Measurements from ENCODE around the gene REV3L. TPM values are rescaled to one million over a fixed set of nuclear protein-coding genes. Genes with fewer than 3 reads are reported as not detected.
A peak's percentile ranks its signal among the peaks of the same experiment; 100 is the strongest.

The REV3L gene
- total RNA-seq (2016; rRNA removed; fragmentation: Illumina TruSeq; extraction: Trizol) (31.3 and 48.0 TPM in 2 replicates), polyA plus RNA-seq (2011; rRNA removed) (11.3 and 12.8 TPM in 2 replicates), polyA minus RNA-seq (2011; rRNA and poly(A)+ RNA removed; ENCODE audit: low replicate concordance) (12.1 and 22.3 TPM in 2 replicates), Bru-seq, nascent RNA (percentile 93 among the genes with signal in this experiment), BruChase-seq, experiment 1, labeled RNA remaining after a 6-hour chase (percentile 86 among the genes with signal in this experiment), BruChase-seq, experiment 2, labeled RNA remaining after a 2-hour chase (percentile 90 among the genes with signal in this experiment)
- 90.3 and 96.9 TPM in 2 replicates for total RNA-seq (2016; cell fraction: cytosol; rRNA removed; fragmentation: Illumina TruSeq; extraction: Trizol; ENCODE audit: low read depth)
- total RNA-seq (2016; cell fraction: insoluble cytoplasmic fraction; rRNA removed; fragmentation: Illumina TruSeq; extraction: Trizol), result 31.5 and 50.9 TPM in 2 replicates
- 39.0 and 57.5 TPM in 2 replicates for total RNA-seq (2016; cell fraction: membrane; rRNA removed; fragmentation: Illumina TruSeq; extraction: Trizol)
- total RNA-seq (2016; cell fraction: nucleus; rRNA removed; fragmentation: Illumina TruSeq; extraction: Trizol), result 75.6 and 80.9 TPM in 2 replicates
- 5.3 and 8.5 TPM in 2 replicates for polyA plus RNA-seq (2011; cell fraction: cytosol; rRNA removed)
- 7.9 and 9.3 TPM in 2 replicates for polyA plus RNA-seq (2011; cell fraction: nucleus; rRNA removed)
- 10.5 and 11.7 TPM in 2 replicates for polyA plus RNA-seq (2012)
- 2.4 and 2.7 TPM in 2 replicates for polyA plus RNA-seq (2016; cell fraction: cytosol; fragmentation: Illumina TruSeq; extraction: Trizol; ENCODE audit: low read depth)
- 34.0 and 36.3 TPM in 2 replicates for polyA plus RNA-seq (2016; cell fraction: insoluble cytoplasmic fraction; fragmentation: Illumina TruSeq; extraction: Trizol; ENCODE audit: low read depth)
- polyA plus RNA-seq (2016; cell fraction: membrane; fragmentation: Illumina TruSeq; extraction: Trizol; ENCODE audit: low read depth), result 4.3 and 5.6 TPM in 2 replicates
- 30.6 and 34.2 TPM in 2 replicates for polyA plus RNA-seq (2016; cell fraction: nucleus; fragmentation: Illumina TruSeq; extraction: Trizol; ENCODE audit: insufficient read depth, low read depth)
- polyA minus RNA-seq (2011; cell fraction: cytosol; rRNA and poly(A)+ RNA removed), result 18.6 and 21.0 TPM in 2 replicates
- polyA minus RNA-seq (2011; cell fraction: nucleus; rRNA and poly(A)+ RNA removed), result 90.9 and 94.9 TPM in 2 replicates
- long read RNA-seq, experiment 1, partial matches to known transcripts, result 9 of 12 reads
- long read RNA-seq, experiment 1, other reads (novel, unspliced or antisense), result 3 of 12 reads
- long read RNA-seq, experiment 2, partial matches to known transcripts, result 7 of 13 reads
- long read RNA-seq, experiment 2, other reads (novel, unspliced or antisense), result 6 of 13 reads

- intact Hi-C loops (cut with micrococcal nuclease; ENCODE audit: unreplicated experiment) (loop anchor here (5.0 kb wide), 2 partner anchors 109 to 129 kb away; no protein-coding TSS in a partner anchor), in situ Hi-C loops (cut with HindIII; ENCODE audit: extremely low pct_ligation_motif_present, low pct_unique_long_range_greater_than_20kb) (no loop called here)
- peak within 1 kb of the TSS; percentile 98 for H3K27ac ChIP-seq (ENCODE audit: extremely low read length, insufficient read depth, low read length)
- H3K4me2 ChIP-seq (ENCODE audit: low read depth, low read length), result peak within 1 kb of the TSS; percentile 90
- peaks cover 9% of the 10 kb centered on the region for H4K20me1 ChIP-seq (ENCODE audit: insufficient read depth, low read length)
- POLR2A ChIA-PET, result interaction anchor here (0.6 to 2.9 kb wide), 26 partner anchors 8 to 306 kb away, joined by 3 to 42 read pairs (median 4); partner anchors contain the start of gene TRAF3IP2
- peak within 1 kb of the TSS; percentile 92 to 95 (median 94) for H3K4me3 ChIP-seq (replicated peaks in 1 of 3; ENCODE audit: insufficient read depth in 1 of 3, low read depth in 2 of 3, low read length in 3 of 3)
- no peak for FAIRE-seq
- H3K27me3 ChIP-seq (ENCODE audit: control insufficient read depth in 1 of 2, insufficient read depth in 2 of 2, low read length in 2 of 2), result peaks cover 0 to 3% of the 10 kb centered on the region in 2 experiments; a peak in 1 of 5 replicates
- BruUV-seq (replicated peaks), result no TSS peak
- peaks cover 45% of the 10 kb centered on the region for H3K4me1 ChIP-seq (ENCODE audit: insufficient read depth, low read length)
- CTCF ChIA-PET (ENCODE audit: low intra/inter-chr PET ratio, low total read pairs), result no interaction called here
- H3K79me2 ChIP-seq (ENCODE audit: insufficient read depth, low read length), result peaks cover 78% of the 10 kb centered on the region
- H2AFZ ChIP-seq (ENCODE audit: low read length), result peak within 1 kb of the TSS; percentile 56
- H3K9me3 ChIP-seq (ENCODE audit: low read length), result no peaks in the 10 kb centered on the region
- DNase-seq (ENCODE audit: low spot score), result peak; percentile 90
- 5% methylated on average over 21 of the region's 84 CpGs for WGBS (ENCODE audit: low lambda C conversion rate)
- H3K36me3 ChIP-seq (replicated peaks in 1 of 2; ENCODE audit: control insufficient read depth in 1 of 2, insufficient read depth in 2 of 2, low read length in 2 of 2), result peaks cover 0 to 4% of the 10 kb centered on the region in 2 experiments; a peak in 1 of 5 replicates
- peak; percentile 73 for ATAC-seq
- peak within 1 kb of the TSS; percentile 95 for H3K9ac ChIP-seq (ENCODE audit: insufficient read depth, low read depth, low read length)
- TF ChIP-seq ATF1 (CRISPR knock-in tag; IDR thresholded peaks at IDR 0.05), result peak; percentile 41; the same call in 1 of the 2 replicates
- TF ChIP-seq PLSCR1 (CRISPR knock-in tag; IDR thresholded peaks at IDR 0.05; ENCODE audit: borderline replicate concordance), result peak; percentile 76; the same call in 1 of the 2 replicates
- TF ChIP-seq SP5 (CRISPR knock-in tag; IDR thresholded peaks at IDR 0.05; ENCODE audit: borderline replicate concordance, low read depth), result peak; percentile 25
- no peak for TF ChIP-seq TCF7 (IDR thresholded peaks at IDR 0.05; ENCODE audit: low read depth)
- TF ChIP-seq ZBTB2 (CRISPR knock-in tag; IDR thresholded peaks at IDR 0.05; ENCODE audit: low read depth), result peak; percentile 98
- no peak; the same call in 1 of the 2 replicates for TF ChIP-seq REPIN1 (CRISPR knock-in tag; IDR thresholded peaks at IDR 0.05; ENCODE audit: borderline replicate concordance, low read depth)
- no peak; the same call in 1 of the 2 replicates for TF ChIP-seq ZNF543 (CRISPR knock-in tag; IDR thresholded peaks at IDR 0.05)
- 0 out of 2 replicates have a peak, but pooled peaks have one; percentile 51 for TF ChIP-seq MEF2D (CRISPR knock-in tag; IDR thresholded peaks at IDR 0.05)
- TF ChIP-seq TOPORS (CRISPR knock-in tag; IDR thresholded peaks at IDR 0.05), result peak; percentile 65; the same call in 1 of the 2 replicates
- no peak for TF ChIP-seq ZNF660 (CRISPR knock-in tag; IDR thresholded peaks at IDR 0.05; ENCODE audit: borderline replicate concordance, low read depth)
- no peak for TF ChIP-seq ZBTB4 (CRISPR knock-in tag; IDR thresholded peaks at IDR 0.05; ENCODE audit: borderline replicate concordance)
Observed at GRCh38 chr6:111482959-111483735, at the start of gene REV3L. TSS of gene REV3L (minus strand) at chr6:111483218. CDS start at chr6:111482888, 330 bp downstream.

All from HepG2 (cell line).